Hematopoietic multipotent progenitor cell treated with erythropoietin and hydrocortisone succinate and interleukin-3 and kit ligand, for 4 days (in vitro differentiated cells): ENCODE data around the gene FAM181A.

Experiments
- DNase-seq: peaks from one replicate; pipeline ENCODE4 v3.0.0-alpha.2; 2015

The FAM181A gene

GRCh38 chr14:93965287-93965821, 38.2 kb downstream of the FAM181A start:
- DNase-seq = no peak

GRCh38 chr14:93965946-93966474, 38.9 kb downstream of the FAM181A start:
- DNase-seq = no peak

- peak; percentile 67 for DNase-seq
These were observed 40.6 kb downstream of the FAM181A start for GRCh38 chr14:93967637-93968250.

GRCh38 chr14:93969082-93969828, 42.1 kb downstream of the FAM181A start:
- DNase-seq = peak; percentile 22

GRCh38 chr14:93970585-93970964, 43.4 kb downstream of the FAM181A start:
- DNase-seq = peak; percentile 78

- DNase-seq = peak; percentile 54
These were observed 44.0 kb downstream of the FAM181A start for GRCh38 chr14:93970965-93971634.

- no peak for DNase-seq
These were observed 44.5 kb downstream of the FAM181A start for GRCh38 chr14:93971635-93972027.

GRCh38 chr14:93972618-93973205, 45.6 kb downstream of the FAM181A start:
- no peak for DNase-seq

GRCh38 chr14:93973607-93974006, 46.5 kb downstream of the FAM181A start:
- no peak for DNase-seq

- DNase-seq = no peak
These were observed 47.2 kb downstream of the FAM181A start for GRCh38 chr14:93974299-93974698.

GRCh38 chr14:93974833-93975232, 47.7 kb downstream of the FAM181A start:
- peak; percentile 60 for DNase-seq

GRCh38 chr14:93975791-93976476, 48.8 kb downstream of the FAM181A start:
- DNase-seq = no peak

- DNase-seq = peak; percentile 10
These were observed 49.4 kb downstream of the FAM181A start, which contains the start of gene ASB2 for GRCh38 chr14:93976477-93977057. Gene ASB2 (minus strand): TSS chr14:93976570. CDS start chr14:93964539, 12,031 bp downstream.

GRCh38 chr14:93977171-93977570, 50.0 kb downstream of the FAM181A start:
- no peak for DNase-seq

- peak; percentile 72 for DNase-seq
These were observed 50.8 kb downstream of the FAM181A start for GRCh38 chr14:93977790-93978581.

- DNase-seq = no peak
These were observed 51.6 kb downstream of the FAM181A start for GRCh38 chr14:93978735-93979134.
